Calu3 (cell line): Measurements from ENCODE around the gene USB1. TPM values are rescaled to one million over a fixed set of nuclear protein-coding genes. Genes with fewer than 3 reads are reported as not detected.

ENCODE experiments used
- BruUV-seq: library from RNA; stranded (reverse); fragments of 400-500 nt; replicated peaks from 2 replicates; lab custom pipeline; 2021; lab: Mats Ljungman, UMichigan
- CTCF ChIA-PET: fragments of 300-600 bp; sonication (Branson Sonifier 250); formaldehyde crosslinking; loops from one replicate; lab custom pipeline; 2022; ENCODE audit warnings: antibody characterized with exemption; lab: Charles Lee
- DNase-seq: peaks from one replicate; pipeline ENCODE4 v3.0.0; 2022
- H3K27ac Mint-ChIP-seq: one replicate; pipeline ENCODE4 v1.8.0; 2022; ENCODE audit warnings: mixed read lengths; ENCODE audit not compliant: unreplicated experiment
- H3K27me3 Mint-ChIP-seq: one replicate; pipeline ENCODE4 v1.8.0; 2022; ENCODE audit warnings: mixed read lengths; ENCODE audit not compliant: unreplicated experiment
- H3K36me3 Mint-ChIP-seq: one replicate; pipeline ENCODE4 v1.8.0; 2022; ENCODE audit warnings: mild to moderate bottlenecking, moderate library complexity, mixed read lengths; ENCODE audit not compliant: insufficient read depth, unreplicated experiment
- H3K4me1 Mint-ChIP-seq: one replicate; pipeline ENCODE4 v1.8.0; 2022; ENCODE audit warnings: mild to moderate bottlenecking, low read depth, mixed read lengths; ENCODE audit not compliant: unreplicated experiment
- H3K4me3 Mint-ChIP-seq: one replicate; pipeline ENCODE4 v1.8.0; 2022; ENCODE audit warnings: mild to moderate bottlenecking, low read depth, moderate library complexity, mixed read lengths; ENCODE audit not compliant: unreplicated experiment
- H3K9me3 Mint-ChIP-seq: one replicate; pipeline ENCODE4 v1.8.0; 2022; ENCODE audit warnings: low read depth, mixed read lengths; ENCODE audit not compliant: unreplicated experiment
- CTCF ChIP-seq: fragments of 200-600 bp; IDR thresholded peaks from one replicate; pipeline ENCODE4 v1.8.0; 2022; ENCODE audit warnings: antibody characterized with exemption; ENCODE audit not compliant: unreplicated experiment
- intact Hi-C: fragments of 100-400 bp; cut with micrococcal nuclease; formaldehyde crosslinking; loops from one replicate; pipeline ENCODE4 v1.10.0; 2022; ENCODE audit not compliant: unreplicated experiment
- total RNA-seq: library from RNA; stranded (reverse); gene quantifications from 2 replicates; pipeline ENCODE4 v1.2.3, GENCODE V29; 2022

The USB1 gene
- total RNA-seq, 1 experiment from 2014 or later: 59.3 TPM

DNA sequence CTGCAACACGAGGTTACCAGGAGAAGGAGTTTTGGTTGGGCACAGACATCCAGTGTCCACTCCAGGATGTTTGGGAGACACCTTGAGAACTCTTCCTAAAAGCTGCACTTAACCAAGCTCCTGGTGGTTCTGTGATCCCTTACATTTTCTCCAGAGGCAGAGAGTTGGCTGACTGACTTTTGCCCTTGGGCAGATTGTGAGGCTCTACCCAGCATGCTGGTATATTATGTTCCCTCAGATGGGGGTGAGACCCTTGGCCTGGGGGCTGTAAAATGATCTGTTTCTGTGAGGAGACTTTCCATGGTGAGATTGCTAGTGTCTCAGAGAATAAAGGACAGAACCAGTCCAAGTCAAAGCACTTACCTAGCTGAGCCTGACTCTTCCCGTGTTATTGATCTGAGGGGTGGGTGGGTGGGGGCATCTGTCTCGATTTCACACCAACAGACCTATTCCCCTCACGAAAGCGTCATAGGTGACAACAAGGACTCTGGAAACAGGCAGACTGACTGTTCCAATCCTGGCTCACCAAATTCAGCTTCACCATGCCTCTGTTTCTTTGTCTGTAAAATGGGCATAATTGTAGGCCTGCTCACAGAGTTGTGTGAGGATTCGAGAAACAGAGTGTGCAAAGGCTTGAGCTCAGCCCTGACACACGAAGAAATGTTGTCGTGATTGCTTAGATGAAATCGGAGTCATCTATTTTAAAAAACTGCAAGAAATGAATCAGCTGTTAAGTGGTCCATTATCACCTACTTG is 12.2 kb downstream of the USB1 start:
- no TSS peak for BruUV-seq
- no peaks in the 10 kb centered on the region for H3K9me3 Mint-ChIP-seq
- H3K36me3 Mint-ChIP-seq: peaks cover 12% of the 10 kb centered on the region
- DNase-seq: no peak
- CTCF ChIA-PET: interaction anchor here (1.1 kb wide), 1 partner anchor 9 kb away, joined by 3 read pairs; no protein-coding TSS in a partner anchor
- H3K4me3 Mint-ChIP-seq: no peak overlapping the region
- H3K27me3 Mint-ChIP-seq: no peaks in the 10 kb centered on the region
- TF ChIP-seq CTCF: no peak
- intact Hi-C loops: no loop called here
- H3K4me1 Mint-ChIP-seq: no peaks in the 10 kb centered on the region
- no peak overlapping the region for H3K27ac Mint-ChIP-seq

DNA sequence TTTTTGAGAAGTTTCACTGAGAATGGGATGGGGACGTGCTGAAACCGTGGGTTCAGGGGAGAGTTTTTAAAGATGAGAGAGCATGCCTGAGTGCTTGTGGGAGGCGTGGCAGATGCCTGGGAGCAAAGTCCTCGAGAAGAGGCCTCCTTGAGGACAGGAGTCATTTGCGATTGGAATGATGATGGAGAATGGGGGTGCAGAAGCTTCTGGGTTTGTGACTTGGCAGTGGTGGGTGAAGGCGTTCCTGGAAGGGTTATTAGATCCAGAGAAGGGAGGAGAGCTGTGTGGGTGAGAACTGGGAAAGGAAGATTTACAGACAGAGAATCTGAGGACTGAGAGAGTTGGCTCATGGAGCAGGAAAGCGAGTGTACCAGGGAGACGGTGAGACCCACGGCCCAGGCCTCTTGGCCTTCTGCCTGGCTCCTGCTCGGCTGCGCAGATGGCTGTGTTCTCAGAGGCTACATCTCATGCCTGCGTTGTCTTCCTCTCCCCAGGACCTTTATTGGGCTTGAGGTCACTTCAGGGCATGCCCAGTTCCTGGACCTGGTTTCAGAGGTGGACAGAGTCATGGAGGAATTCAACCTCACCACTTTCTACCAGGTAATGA is 15.7 kb downstream of the USB1 start:
- intact Hi-C loops: no loop called here
- H3K9me3 Mint-ChIP-seq: no peaks in the 10 kb centered on the region
- no peak for DNase-seq
- no peaks in the 10 kb centered on the region for H3K27me3 Mint-ChIP-seq
- no peaks in the 10 kb centered on the region for H3K36me3 Mint-ChIP-seq
- H3K4me1 Mint-ChIP-seq: peaks cover 5% of the 10 kb centered on the region
- H3K4me3 Mint-ChIP-seq: no peak overlapping the region
- BruUV-seq: no TSS peak
- no peak for TF ChIP-seq CTCF
- CTCF ChIA-PET: no interaction called here
- H3K27ac Mint-ChIP-seq: no peak overlapping the region

DNA sequence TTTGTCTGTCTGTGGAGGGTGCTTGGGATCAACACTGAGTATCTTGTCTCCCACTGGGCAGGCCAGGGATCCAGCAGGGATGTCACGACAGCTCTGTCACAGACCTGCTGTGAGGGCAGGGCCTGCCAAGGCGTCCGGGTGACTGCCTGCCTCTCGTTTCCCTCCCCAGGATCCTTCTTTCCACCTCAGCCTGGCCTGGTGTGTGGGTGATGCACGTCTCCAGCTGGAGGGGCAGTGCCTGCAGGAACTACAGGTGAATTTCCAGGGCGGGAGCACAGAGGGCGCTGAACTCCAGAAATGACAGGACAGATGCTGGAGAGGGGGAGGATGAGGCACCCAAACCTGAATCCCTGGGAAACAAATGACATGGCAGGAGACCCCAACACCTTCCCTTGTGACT is 17.6 kb downstream of the USB1 start:
- no TSS peak for BruUV-seq
- H3K4me3 Mint-ChIP-seq: no peak overlapping the region
- peaks cover 23% of the 10 kb centered on the region for H3K4me1 Mint-ChIP-seq
- no peaks in the 10 kb centered on the region for H3K9me3 Mint-ChIP-seq
- TF ChIP-seq CTCF: peak; percentile 11
- DNase-seq: no peak
- CTCF ChIA-PET: interaction anchor here (0.6 to 1.8 kb wide), 2 partner anchors 103 to 388 kb away, joined by 3 to 10 read pairs; no protein-coding TSS in a partner anchor
- H3K27ac Mint-ChIP-seq: no peak overlapping the region
- peaks cover 5% of the 10 kb centered on the region for H3K36me3 Mint-ChIP-seq
- H3K27me3 Mint-ChIP-seq: no peaks in the 10 kb centered on the region
- intact Hi-C loops: no loop called here

DNA sequence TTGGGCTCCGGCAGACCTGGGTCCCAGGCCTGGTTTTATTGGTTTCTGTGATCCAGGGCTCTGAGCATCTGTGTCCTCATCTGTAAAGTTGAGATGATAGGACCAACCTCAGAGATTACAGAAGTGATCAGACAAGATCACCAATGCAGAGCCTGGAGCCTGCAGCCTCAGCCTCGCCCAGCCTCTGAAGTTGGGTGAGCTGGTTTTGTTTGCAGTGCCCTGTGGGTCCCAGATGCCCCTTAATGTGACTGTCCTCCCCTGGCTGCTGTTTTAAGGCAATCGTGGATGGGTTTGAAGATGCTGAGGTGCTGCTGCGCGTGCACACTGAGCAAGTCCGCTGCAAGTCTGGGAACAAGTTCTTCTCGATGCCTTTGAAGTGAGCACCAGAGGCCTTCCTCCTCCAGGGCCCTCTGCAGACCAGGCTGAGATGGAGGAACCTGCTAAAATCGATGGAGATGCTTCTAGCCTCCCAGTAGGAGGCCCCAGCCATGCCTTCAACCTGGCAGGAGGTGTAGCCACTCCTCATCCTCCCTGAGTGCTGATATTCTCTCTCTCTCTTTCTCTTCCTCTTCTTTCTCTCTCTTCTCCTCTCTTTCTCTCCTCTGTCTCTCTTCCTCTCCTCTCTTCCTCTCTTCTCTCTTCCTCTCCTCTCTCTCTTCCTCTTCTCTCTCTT is 18.8 kb downstream of the USB1 start:
- intact Hi-C loops: no loop called here
- H3K4me1 Mint-ChIP-seq: peaks cover 35% of the 10 kb centered on the region
- DNase-seq: no peak
- no peaks in the 10 kb centered on the region for H3K27me3 Mint-ChIP-seq
- CTCF ChIA-PET: interaction anchor here (1.8 kb wide), 1 partner anchor 102 kb away, joined by 10 read pairs; no protein-coding TSS in a partner anchor
- no peak for TF ChIP-seq CTCF
- BruUV-seq: no TSS peak
- H3K9me3 Mint-ChIP-seq: no peaks in the 10 kb centered on the region
- H3K36me3 Mint-ChIP-seq: peaks cover 16% of the 10 kb centered on the region
- H3K4me3 Mint-ChIP-seq: no peak overlapping the region
- no peak overlapping the region for H3K27ac Mint-ChIP-seq
